CD4-positive, alpha-beta memory T cell (primary cell): Measurements from ENCODE around the gene CDH3. TPM values are rescaled to one million over a fixed set of nuclear protein-coding genes. Genes with fewer than 3 reads are reported as not detected.

Experiments
- CTCF ChIA-PET: fragments of 350-600 bp; sonication (Branson Sonifier 250); formaldehyde crosslinking; loops from one replicate; lab custom pipeline; 2021; ENCODE audit warnings: inconsistent platforms; ENCODE audit not compliant: partially characterized antibody; lab: Charles Lee
- POLR2A ChIA-PET: fragments of 350-600 bp; sonication (Branson Sonifier 250); formaldehyde crosslinking; loops from one replicate; lab custom pipeline; 2021; ENCODE audit not compliant: partially characterized antibody; lab: Charles Lee
- DNase-seq, 5 donors: peaks; one replicate each; pipeline versions ENCODE4 v3.0.0 to v3.0.0-alpha.2; 2020 to 2022; ENCODE audit warnings: mixed read lengths in 1 of 5
- H3K27ac ChIP-seq: one replicate; pipeline ENCODE4 v1.7.0; 2013; ENCODE audit warnings: low read depth, low read length
- H3K27me3 ChIP-seq: 2 replicates; pipeline ENCODE4 v1.7.0; 2013; ENCODE audit warnings: mild to moderate bottlenecking, low read length, moderate library complexity; ENCODE audit not compliant: insufficient read depth
- H3K36me3 ChIP-seq: 2 replicates; pipeline ENCODE4 v1.7.0; 2013; ENCODE audit warnings: mild to moderate bottlenecking, low read length, moderate library complexity; ENCODE audit not compliant: insufficient read depth
- H3K4me1 ChIP-seq: 2 replicates; pipeline ENCODE4 v1.7.0; 2013; ENCODE audit warnings: mild to moderate bottlenecking, low read length, moderate library complexity; ENCODE audit not compliant: insufficient read depth
- H3K4me3 ChIP-seq, 2 donors: one replicate each; pipeline ENCODE4 v1.7.0; 2013; ENCODE audit warnings: low read length in 2 of 2, mild to moderate bottlenecking in 1 of 2
- H3K9me3 ChIP-seq, 2 donors: one replicate each; pipeline ENCODE4 v1.7.0; 2013; ENCODE audit warnings: low read length in 2 of 2, control low read depth in 1 of 2; ENCODE audit not compliant: control insufficient read depth in 1 of 2
- H3K27ac Mint-ChIP-seq, 7 donors: one replicate each; pipeline ENCODE4 v1.8.0; 2020 to 2021; ENCODE audit warnings: mixed read lengths in 7 of 7, mild to moderate bottlenecking in 6 of 7, inconsistent platforms in 3 of 7, moderate library complexity in 3 of 7
- H3K27me3 Mint-ChIP-seq, 2 donors: one replicate each; pipeline ENCODE4 v1.8.0; 2020 to 2021; ENCODE audit warnings: mixed read lengths in 2 of 2
- H3K36me3 Mint-ChIP-seq, 2 donors: one replicate each; pipeline ENCODE4 v1.8.0; 2020 to 2021; ENCODE audit warnings: mixed read lengths in 2 of 2, inconsistent platforms in 1 of 2, mild to moderate bottlenecking in 1 of 2
- H3K4me1 Mint-ChIP-seq, 4 donors: one replicate each; pipeline ENCODE4 v1.8.0; 2020 to 2021; ENCODE audit warnings: mixed read lengths in 4 of 4, mild to moderate bottlenecking in 1 of 4
- H3K4me3 Mint-ChIP-seq, 8 donors: one replicate each; pipeline ENCODE4 v1.8.0; 2020 to 2021; ENCODE audit warnings: mixed read lengths in 8 of 8, mild to moderate bottlenecking in 7 of 8, moderate library complexity in 6 of 8, inconsistent platforms in 3 of 8
- H3K9me3 Mint-ChIP-seq, 8 donors: one replicate each; pipeline ENCODE4 v1.8.0; 2020 to 2021; ENCODE audit warnings: mixed read lengths in 8 of 8, mild to moderate bottlenecking in 5 of 8, inconsistent platforms in 3 of 8, moderate library complexity in 1 of 8
- intact Hi-C: fragments of 100-400 bp; cut with micrococcal nuclease; formaldehyde crosslinking; loops from one replicate; pipeline ENCODE4 v1.15.1; 2023
- polyA plus RNA-seq, 2 donors: library from polyadenylated mRNA; unstranded; fragments of 300-500 nt; fragmentation: Illumina TruSeq; gene quantifications; one replicate each; pipeline ENCODE4 v1.2.3, GENCODE V29; 2021
- total RNA-seq, 2 experiments: library from RNA; stranded (reverse); gene quantifications; one replicate each; pipeline ENCODE4 v1.2.3, GENCODE V29; 2021

The CDH3 gene
- total RNA-seq = under 1 TPM; 0.39 to 0.47 TPM
- not detected for polyA plus RNA-seq

GRCh38 chr16:68644715-68645493 lies at the start of gene CDH3:
TSS of gene CDH3 (plus strand) at chr16:68645310. CDS start at chr16:68645380, 70 bp downstream.
- POLR2A ChIA-PET = no interaction called here
- H3K27ac ChIP-seq = no peak within 1 kb of the TSS
- no peaks in the 10 kb centered on the region for H3K36me3 ChIP-seq
- peaks cover 0 to 3% (median 0%) of the 10 kb centered on the region in 8 donors for H3K9me3 Mint-ChIP-seq
- DNase-seq = peak in 4 of 5 donors; percentile 7 to 22 (median 16)
- H3K27me3 Mint-ChIP-seq = peaks cover 34 to 41% of the 10 kb centered on the region in 2 donors
- H3K4me3 ChIP-seq = peak within 1 kb of the TSS in 1 of 2 donors; percentile 32
- H3K9me3 ChIP-seq = no peaks in the 10 kb centered on the region
- intact Hi-C loops = no loop called here
- no peak within 1 kb of the TSS for H3K27ac Mint-ChIP-seq
- H3K36me3 Mint-ChIP-seq = no peaks in the 10 kb centered on the region
- CTCF ChIA-PET = no interaction called here
- H3K4me3 Mint-ChIP-seq = peak within 1 kb of the TSS; percentile 58 to 79 (median 74)
- peaks cover 46% of the 10 kb centered on the region for H3K27me3 ChIP-seq
- H3K4me1 ChIP-seq = peaks cover 20% of the 10 kb centered on the region
- H3K4me1 Mint-ChIP-seq = peaks cover 4 to 29% (median 17%) of the 10 kb centered on the region in 4 donors

- POLR2A ChIA-PET = no interaction called here
- Histone ChIP-seq H3K27me3 (no peaks in the 10 kb centered on the region), H3K4me1 (no peaks in the 10 kb centered on the region), H3K9me3 (no peaks in the 10 kb centered on the region), H3K36me3 (no peaks in the 10 kb centered on the region), H3K27ac (no peak overlapping the region), H3K4me3 (no peak overlapping the region)
- H3K27me3 Mint-ChIP-seq = peaks cover 0 to 1% of the 10 kb centered on the region in 2 donors
- CTCF ChIA-PET = interaction anchor here (3.3 kb wide), 1 partner anchor 68 kb away, joined by 23 read pairs; no protein-coding TSS in a partner anchor
- no peak for DNase-seq
- no peak overlapping the region for H3K27ac Mint-ChIP-seq
- H3K36me3 Mint-ChIP-seq = no peaks in the 10 kb centered on the region
- intact Hi-C loops = no loop called here
- no peak overlapping the region for H3K4me3 Mint-ChIP-seq
- peaks cover 0 to 2% (median 0%) of the 10 kb centered on the region in 4 donors for H3K4me1 Mint-ChIP-seq
- peaks cover 0 to 12% (median 6%) of the 10 kb centered on the region in 8 donors for H3K9me3 Mint-ChIP-seq
These were observed 48.8 kb upstream of the CDH3 start for GRCh38 chr16:68596266-68596665.

GRCh38 chr16:68599586-68599985 lies 45.5 kb upstream of the CDH3 start:
- Mint-ChIP-seq H3K27ac (no peak overlapping the region), H3K9me3 (no peaks in the 10 kb centered on the region), H3K27me3 (no peaks in the 10 kb centered on the region), H3K4me3 (no peak overlapping the region), H3K36me3 (no peaks in the 10 kb centered on the region), H3K4me1 (no peaks in the 10 kb centered on the region)
- intact Hi-C loops = no loop called here
- H3K4me1 ChIP-seq = no peaks in the 10 kb centered on the region
- no peak overlapping the region for H3K4me3 ChIP-seq
- DNase-seq = no peak
- H3K27me3 ChIP-seq = no peaks in the 10 kb centered on the region
- no peak overlapping the region for H3K27ac ChIP-seq
- no peaks in the 10 kb centered on the region for H3K9me3 ChIP-seq
- ChIA-PET CTCF (interaction anchor here (1.7 to 2.2 kb wide), 2 partner anchors 9 to 72 kb away, joined by 5 to 8 read pairs; no protein-coding TSS in a partner anchor), POLR2A (no interaction called here)
- H3K36me3 ChIP-seq = no peaks in the 10 kb centered on the region

- Mint-ChIP-seq H3K27me3 (no peaks in the 10 kb centered on the region), H3K27ac (no peak overlapping the region), H3K4me1 (no peaks in the 10 kb centered on the region), H3K36me3 (peaks cover 0 to 1% of the 10 kb centered on the region in 2 donors), H3K9me3 (peaks cover 0 to 3% (median 0%) of the 10 kb centered on the region in 8 donors), H3K4me3 (no peak overlapping the region)
- Histone ChIP-seq H3K4me1 (no peaks in the 10 kb centered on the region), H3K27me3 (no peaks in the 10 kb centered on the region), H3K27ac (no peak overlapping the region), H3K4me3 (no peak overlapping the region), H3K36me3 (no peaks in the 10 kb centered on the region), H3K9me3 (no peaks in the 10 kb centered on the region)
- POLR2A ChIA-PET = no interaction called here
- intact Hi-C loops = no loop called here
- DNase-seq = no peak
- CTCF ChIA-PET = interaction anchor here (0.9 to 1.2 kb wide), 2 partner anchors 15 to 106 kb away, joined by 3 read pairs; no protein-coding TSS in a partner anchor
These were observed 39.4 kb upstream of the CDH3 start for GRCh38 chr16:68605746-68606145.

- Histone ChIP-seq H3K27ac (no peak overlapping the region), H3K9me3 (no peaks in the 10 kb centered on the region), H3K27me3 (no peaks in the 10 kb centered on the region), H3K4me3 (no peak overlapping the region), H3K4me1 (no peaks in the 10 kb centered on the region), H3K36me3 (no peaks in the 10 kb centered on the region)
- CTCF ChIA-PET = no interaction called here
- Mint-ChIP-seq H3K36me3 (peaks cover under 1 to 1% of the 10 kb centered on the region in 2 donors), H3K9me3 (peaks cover 0 to 3% (median 1%) of the 10 kb centered on the region in 8 donors), H3K27me3 (no peaks in the 10 kb centered on the region), H3K4me3 (no peak overlapping the region), H3K27ac (no peak overlapping the region), H3K4me1 (no peaks in the 10 kb centered on the region)
- DNase-seq = no peak
- POLR2A ChIA-PET = no interaction called here
- intact Hi-C loops = no loop called here
These were observed 37.7 kb upstream of the CDH3 start for GRCh38 chr16:68607443-68607842.

GRCh38 chr16:68608330-68608729 lies 36.8 kb upstream of the CDH3 start:
- Mint-ChIP-seq H3K4me1 (no peaks in the 10 kb centered on the region), H3K9me3 (peaks cover 0 to 10% (median 4%) of the 10 kb centered on the region in 8 donors), H3K27ac (peak overlapping the region in 1 of 7 donors; percentile 81), H3K36me3 (peaks cover 4 to 5% of the 10 kb centered on the region in 2 donors), H3K4me3 (no peak overlapping the region), H3K27me3 (peaks cover 0 to 2% of the 10 kb centered on the region in 2 donors)
- DNase-seq = no peak
- no peaks in the 10 kb centered on the region for H3K27me3 ChIP-seq
- CTCF ChIA-PET = no interaction called here
- H3K36me3 ChIP-seq = no peaks in the 10 kb centered on the region
- no peaks in the 10 kb centered on the region for H3K9me3 ChIP-seq
- intact Hi-C loops = no loop called here
- POLR2A ChIA-PET = no interaction called here
- H3K4me3 ChIP-seq = no peak overlapping the region
- no peak overlapping the region for H3K27ac ChIP-seq
- H3K4me1 ChIP-seq = no peaks in the 10 kb centered on the region

GRCh38 chr16:68612996-68613395 lies 32.1 kb upstream of the CDH3 start:
- H3K27me3 Mint-ChIP-seq = peaks cover 2 to 5% of the 10 kb centered on the region in 2 donors
- H3K9me3 Mint-ChIP-seq = peaks cover 2 to 21% (median 11%) of the 10 kb centered on the region in 8 donors
- H3K36me3 Mint-ChIP-seq = peaks cover 5 to 10% of the 10 kb centered on the region in 2 donors
- H3K27me3 ChIP-seq = no peaks in the 10 kb centered on the region
- no peaks in the 10 kb centered on the region for H3K4me1 ChIP-seq
- no peak overlapping the region for H3K4me3 ChIP-seq
- CTCF ChIA-PET = no interaction called here
- no peaks in the 10 kb centered on the region for H3K4me1 Mint-ChIP-seq
- H3K9me3 ChIP-seq = peaks cover 0 to 8% of the 10 kb centered on the region in 2 donors
- no peak overlapping the region for H3K27ac Mint-ChIP-seq
- H3K4me3 Mint-ChIP-seq = no peak overlapping the region
- no peaks in the 10 kb centered on the region for H3K36me3 ChIP-seq
- POLR2A ChIA-PET = no interaction called here
- no peak overlapping the region for H3K27ac ChIP-seq
- DNase-seq = no peak
- intact Hi-C loops = no loop called here
